Gastrocnemius medialis (tissue), 4 donors: ENCODE results near the gene YAF2. TPM values are rescaled to one million over a fixed set of nuclear protein-coding genes. Genes with fewer than 3 reads are reported as not detected.

ENCODE experiments used
- ATAC-seq, 2 donors: fragments of 150-250 bp; one replicate each; pipeline ENCODE4 v1.9.1; 2016
- DNase-seq, 2 donors: peaks; one replicate each; pipeline ENCODE4 v3.0.0-alpha.2; 2019
- H3K27ac ChIP-seq, 4 donors: fragments of 200-600 bp; sonication (generic); 1 replicate in 1 of 4; 2 replicates in 3 of 4; pipeline ENCODE4 v1.5.1; 2016 to 2018; ENCODE audit warnings: mild to moderate bottlenecking in 2 of 4, moderate library complexity in 1 of 4
- H3K27me3 ChIP-seq, 3 donors: fragments of 200-600 bp; sonication (generic) in 2 of 3; 1 replicate in 1 of 3; 2 replicates in 2 of 3; pipeline versions ENCODE4 v1.5.1 to v1.6.0; 2016 to 2019; ENCODE audit warnings: mild to moderate bottlenecking in 1 of 3, moderate library complexity in 1 of 3
- H3K36me3 ChIP-seq, 2 donors: fragments of 200-600 bp; sonication (generic) in 1 of 2; one replicate each; pipeline ENCODE4 v1.5.1; 2017 to 2018
- H3K4me1 ChIP-seq, 2 donors: fragments of 200-600 bp; sonication (generic) in 1 of 2; one replicate each; pipeline ENCODE4 v1.5.1; 2016 to 2017; ENCODE audit warnings: mild to moderate bottlenecking in 2 of 2
- H3K4me3 ChIP-seq, 4 donors: fragments of 200-600 bp; sonication (generic) in 3 of 4; 1 replicate in 1 of 4; 2 replicates in 3 of 4; pipeline ENCODE4 v1.5.1; 2016 to 2019; ENCODE audit warnings: mild to moderate bottlenecking in 2 of 4
- H3K9me3 ChIP-seq, 3 donors: fragments of 200-600 bp; sonication (generic) in 2 of 3; 1 replicate in 1 of 3; 2 replicates in 2 of 3; pipeline ENCODE4 v1.5.1; 2016 to 2019
- CTCF ChIP-seq, 5 experiments: fragments of 450-650 bp in 3 of 5; fragments of 200-600 bp in 2 of 5; sonication (generic) in 2 of 5; IDR thresholded peaks in 4 of 5; conservative IDR thresholded peaks in 1 of 5; 1 replicate in 4 of 5; 2 replicates in 1 of 5; pipeline ENCODE4 v1.5.1; 2016 to 2019; ENCODE audit warnings: antibody characterized with exemption in 5 of 5, mild to moderate bottlenecking in 3 of 5, moderate library complexity in 3 of 5
- POLR2A ChIP-seq, 2 donors: fragments of 450-650 bp; IDR thresholded peaks; one replicate each; pipeline ENCODE4 v1.6.1; 2017; ENCODE audit warnings: antibody characterized with exemption in 2 of 2, mild to moderate bottlenecking in 2 of 2, moderate library complexity in 2 of 2
- in situ Hi-C, 4 donors: fragments of 200-750 bp; cut with MboI; loops; one replicate each; pipeline versions ENCODE4 v1.15.0 to v1.8.0; 2017; ENCODE audit warnings: low sequenced_read_pairs in 4 of 4
- intact Hi-C: fragments of 100-400 bp; cut with DNase I; formaldehyde crosslinking; loops from one replicate; pipeline ENCODE4 v1.15.1; 2023; ENCODE audit warnings: low total_unique reads
- total RNA-seq, 4 donors: library from RNA; depleted of rRNA; stranded (reverse); fragments of >200 nt; gene quantifications; one replicate each; pipeline versions ENCODE4 v1.1.0 to v1.2.3, GENCODE V29; 2016

YAF2 gene
- total RNA-seq, 4 donors from 2014 or later = 38.5 to 66.9 (median 54.5) TPM

DNA sequence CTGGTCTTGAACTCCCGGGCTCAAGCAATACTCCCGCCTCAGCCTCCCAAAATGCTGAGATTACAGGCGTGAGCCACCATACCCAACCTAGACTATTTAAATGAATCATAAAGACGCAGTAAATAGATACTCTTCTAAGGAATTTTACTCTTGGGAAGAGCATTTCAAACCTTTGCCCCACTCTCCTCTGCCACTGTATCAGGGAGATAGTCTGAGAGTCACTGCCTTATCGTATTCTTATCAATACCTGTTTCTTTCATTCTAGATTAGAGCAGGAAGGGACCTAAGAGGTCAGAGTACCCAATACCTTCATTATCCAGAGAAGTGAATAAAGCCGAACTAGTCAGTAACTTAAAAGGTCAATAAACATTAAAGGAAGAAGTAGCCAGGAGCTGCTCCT, 109.2 kb downstream of the YAF2 start:
- TF ChIP-seq POLR2A (IDR thresholded peaks at IDR 0.05) = no peak
- TF ChIP-seq CTCF (IDR thresholded peaks at IDR 0.05 in 4 of 5, conservative IDR thresholded peaks at IDR 0.05 in 1 of 5) = no peak
- ATAC-seq (no peak), DNase-seq (no peak)
- no peaks in the 10 kb centered on the region for H3K36me3 ChIP-seq
- H3K4me3 ChIP-seq = no peak overlapping the region
- no peak overlapping the region for H3K27ac ChIP-seq
- no peaks in the 10 kb centered on the region for H3K27me3 ChIP-seq
- no peaks in the 10 kb centered on the region for H3K9me3 ChIP-seq
- in situ Hi-C loops = loop anchor here in 1 of 4 donors (5.0 kb wide), 1 partner anchor 198 kb away; the partner anchor contains the start of genes PPHLN1 and ZCRB1
- H3K4me1 ChIP-seq = peaks cover 22 to 25% of the 10 kb centered on the region in 2 donors
- intact Hi-C loops = loop anchor here (1.0 to 5.0 kb wide), 4 partner anchors 203 to 440 kb away; no protein-coding TSS in a partner anchor

DNA sequence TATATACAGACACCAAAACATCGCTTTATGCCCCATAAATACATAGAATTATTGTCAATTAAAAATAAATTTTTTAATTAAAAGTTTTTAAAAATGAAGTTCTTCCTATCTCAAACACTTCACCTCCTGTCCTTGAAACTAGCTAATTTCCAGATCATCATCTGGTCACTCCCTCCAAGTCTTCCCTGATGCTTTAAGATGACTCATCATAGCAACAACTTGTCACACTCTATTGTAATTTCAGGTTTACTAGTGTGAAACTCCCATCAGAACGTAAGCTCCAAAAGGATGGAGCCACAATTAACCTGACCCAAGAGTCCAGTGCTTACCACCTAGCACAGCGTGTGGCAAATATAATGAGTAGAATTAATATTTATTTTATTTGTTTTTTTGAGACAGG, 109.7 kb downstream of the YAF2 start:
- ATAC-seq (no peak), DNase-seq (no peak)
- no peaks in the 10 kb centered on the region for H3K27me3 ChIP-seq
- TF ChIP-seq CTCF (IDR thresholded peaks at IDR 0.05 in 4 of 5, conservative IDR thresholded peaks at IDR 0.05 in 1 of 5) (no peak), POLR2A (IDR thresholded peaks at IDR 0.05) (no peak)
- H3K4me3 ChIP-seq = no peak overlapping the region
- no peak overlapping the region for H3K27ac ChIP-seq
- H3K4me1 ChIP-seq = peaks cover 22 to 26% of the 10 kb centered on the region in 2 donors
- in situ Hi-C loops (loop anchor here in 1 of 4 donors (5.0 kb wide), 1 partner anchor 199 kb away; the partner anchor contains the start of genes PPHLN1 and ZCRB1), intact Hi-C loops (loop anchor here (2.0 to 5.0 kb wide), 2 partner anchors 354 to 440 kb away; no protein-coding TSS in a partner anchor)
- H3K9me3 ChIP-seq = no peaks in the 10 kb centered on the region
- H3K36me3 ChIP-seq = no peaks in the 10 kb centered on the region

DNA sequence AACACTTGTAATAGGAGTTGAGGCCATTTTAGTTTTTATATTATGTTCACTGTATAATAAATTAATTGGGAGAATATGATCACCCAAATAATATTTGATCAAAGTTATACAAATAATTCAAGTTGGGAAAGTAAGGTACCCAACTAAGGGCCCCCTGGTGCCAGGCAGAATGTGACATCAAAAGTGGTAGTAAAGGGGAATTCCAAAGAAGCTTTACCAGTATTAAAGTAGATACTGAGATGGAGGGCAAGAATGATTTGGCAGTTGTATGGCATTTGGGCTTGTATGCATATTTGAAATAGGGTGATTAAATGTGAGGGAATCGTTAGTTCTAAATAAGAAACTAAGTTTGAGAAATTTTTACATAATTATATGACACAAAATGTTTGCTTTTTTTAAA, 111.1 kb downstream of the YAF2 start:
- no peak overlapping the region for H3K27ac ChIP-seq
- H3K9me3 ChIP-seq = no peaks in the 10 kb centered on the region
- DNase-seq (no peak), ATAC-seq (no peak)
- peaks cover 29 to 36% of the 10 kb centered on the region in 2 donors for H3K4me1 ChIP-seq
- H3K36me3 ChIP-seq = no peaks in the 10 kb centered on the region
- intact Hi-C loops (loop anchor here (5.0 kb wide), 1 partner anchor 355 kb away; no protein-coding TSS in a partner anchor), in situ Hi-C loops (loop anchor here in 1 of 4 donors (5.0 kb wide), 1 partner anchor 200 kb away; the partner anchor contains the start of genes PPHLN1 and ZCRB1)
- no peak for TF ChIP-seq POLR2A (IDR thresholded peaks at IDR 0.05)
- no peak for TF ChIP-seq CTCF (IDR thresholded peaks at IDR 0.05 in 4 of 5, conservative IDR thresholded peaks at IDR 0.05 in 1 of 5)
- no peaks in the 10 kb centered on the region for H3K27me3 ChIP-seq
- H3K4me3 ChIP-seq = no peak overlapping the region

GRCh38 chr12:42125388-42125767, 112.7 kb downstream of the YAF2 start:
- Histone ChIP-seq H3K9me3 (no peaks in the 10 kb centered on the region), H3K4me1 (peaks cover 20 to 26% of the 10 kb centered on the region in 2 donors), H3K27me3 (no peaks in the 10 kb centered on the region), H3K4me3 (no peak overlapping the region), H3K27ac (no peak overlapping the region), H3K36me3 (no peaks in the 10 kb centered on the region)
- intact Hi-C loops = loop anchor here (5.0 kb wide), 1 partner anchor 357 kb away; no protein-coding TSS in a partner anchor
- DNase-seq = no peak
- no peak for ATAC-seq
- in situ Hi-C loops = loop anchor here in 1 of 4 donors (5.0 kb wide), 1 partner anchor 202 kb away; the partner anchor contains the start of genes PPHLN1 and ZCRB1
- TF ChIP-seq POLR2A (IDR thresholded peaks at IDR 0.05) (no peak), CTCF (IDR thresholded peaks at IDR 0.05 in 4 of 5, conservative IDR thresholded peaks at IDR 0.05 in 1 of 5) (no peak)
